Coronary artery (tissue), 2 donors: ENCODE data around the gene TRAF3.

Experiments
- DNase-seq: peaks from one replicate; pipeline ENCODE4 v3.0.0-alpha.2; 2017; ENCODE audit warnings: low spot score
- H3K27ac ChIP-seq, 2 donors: fragments of 200-600 bp; sonication (generic); one replicate each; pipeline ENCODE4 v1.5.1; 2016 to 2019
- H3K4me3 ChIP-seq: fragments of 200-600 bp; sonication (generic); 2 replicates; pipeline ENCODE4 v1.5.1; 2016; ENCODE audit warnings: mild to moderate bottlenecking, moderate library complexity
- CTCF ChIP-seq: fragments of 200-600 bp; sonication (generic); IDR thresholded peaks from one replicate; pipeline ENCODE4 v1.5.1; 2019; ENCODE audit warnings: antibody characterized with exemption

Gene TRAF3

GRCh38 chr14:102955636-102956408 is 178.6 kb downstream of the TRAF3 start:
- no peak for DNase-seq
- no peak overlapping the region for H3K4me3 ChIP-seq
- TF ChIP-seq CTCF = no peak
- H3K27ac ChIP-seq = no peak overlapping the region

GRCh38 chr14:102957222-102957621 is 180.0 kb downstream of the TRAF3 start:
- TF ChIP-seq CTCF = no peak
- no peak for DNase-seq
- no peak overlapping the region for H3K27ac ChIP-seq
- H3K4me3 ChIP-seq = no peak overlapping the region

- no peak for TF ChIP-seq CTCF
- Histone ChIP-seq H3K4me3 (no peak overlapping the region), H3K27ac (no peak overlapping the region)
- no peak for DNase-seq
Observed at GRCh38 chr14:102958461-102958860, 181.2 kb downstream of the TRAF3 start.
